NCI-H748 (cell line): Measurements from ENCODE around the gene GUCY2F.

Source experiments
- DNase-seq: peaks from one replicate; lab custom pipeline; 2025; ENCODE audit not compliant: unreplicated experiment; lab: John Stamatoyannopoulos, UW

GUCY2F gene

GRCh38 chrX:109481986-109482385, at the start of gene GUCY2F:
Gene GUCY2F (minus strand): TSS chrX:109482086. CDS start chrX:109475936, 6,150 bp downstream.
- no peak for DNase-seq

GRCh38 chrX:109519001-109519400, 37.1 kb upstream of the GUCY2F start:
- no peak for DNase-seq

GRCh38 chrX:109511113-109511512, 29.2 kb upstream of the GUCY2F start:
- DNase-seq = no peak

GRCh38 chrX:109508915-109509314, 27.0 kb upstream of the GUCY2F start:
- no peak for DNase-seq

- DNase-seq = no peak
Observed at GRCh38 chrX:109501176-109501575, 19.3 kb upstream of the GUCY2F start.

GRCh38 chrX:109498434-109498833, 16.5 kb upstream of the GUCY2F start:
- DNase-seq = no peak

GRCh38 chrX:109489174-109489573, 7.3 kb upstream of the GUCY2F start:
- DNase-seq = no peak

GRCh38 chrX:109487640-109488039, 5.8 kb upstream of the GUCY2F start:
- DNase-seq = no peak

GRCh38 chrX:109485470-109486340, 3.8 kb upstream of the GUCY2F start:
- DNase-seq = peak; percentile 49

- no peak for DNase-seq
Observed at GRCh38 chrX:109484886-109485285, 3.0 kb upstream of the GUCY2F start.

- DNase-seq = peak; percentile 53
Observed at GRCh38 chrX:109475174-109475891, 6.6 kb downstream of the GUCY2F start.

GRCh38 chrX:109472939-109473735, 8.7 kb downstream of the GUCY2F start:
- peak; percentile 27 for DNase-seq

GRCh38 chrX:109464231-109464630, 17.7 kb downstream of the GUCY2F start:
- DNase-seq = no peak

GRCh38 chrX:109463784-109464183, 18.1 kb downstream of the GUCY2F start:
- no peak for DNase-seq

- DNase-seq = no peak
Observed at GRCh38 chrX:109448282-109448938, 33.5 kb downstream of the GUCY2F start.

GRCh38 chrX:109441266-109441665, 40.6 kb downstream of the GUCY2F start:
- no peak for DNase-seq

- no peak for DNase-seq
Observed at GRCh38 chrX:109440475-109440874, 41.4 kb downstream of the GUCY2F start.

- no peak for DNase-seq
Observed at GRCh38 chrX:109409181-109409580, 72.7 kb downstream of the GUCY2F start.

GRCh38 chrX:109403922-109404321, 78.0 kb downstream of the GUCY2F start:
- DNase-seq = no peak

GRCh38 chrX:109399831-109400230, 82.1 kb downstream of the GUCY2F start:
- no peak for DNase-seq

- peak; percentile 14 for DNase-seq
Observed at GRCh38 chrX:109398833-109399232, 83.1 kb downstream of the GUCY2F start.
